HG02610 (cell line): ENCODE measurements around the gene TLE4.
A peak's percentile ranks its signal among the peaks of the same experiment; 100 is the strongest.
"Not testable (repeated sequence)": the region's sequence is repeated elsewhere in the genome, so short reads cannot be mapped to it uniquely, and the experiment has no call there.

Experiments used
- ATAC-seq: cut with Tn5 transposase; IDR thresholded peaks from one replicate; pipeline ENCODE4 v1.9.1; 2021; ENCODE audit warnings: mild to moderate bottlenecking, moderate library complexity; ENCODE audit not compliant: unreplicated experiment

Gene TLE4

DNA sequence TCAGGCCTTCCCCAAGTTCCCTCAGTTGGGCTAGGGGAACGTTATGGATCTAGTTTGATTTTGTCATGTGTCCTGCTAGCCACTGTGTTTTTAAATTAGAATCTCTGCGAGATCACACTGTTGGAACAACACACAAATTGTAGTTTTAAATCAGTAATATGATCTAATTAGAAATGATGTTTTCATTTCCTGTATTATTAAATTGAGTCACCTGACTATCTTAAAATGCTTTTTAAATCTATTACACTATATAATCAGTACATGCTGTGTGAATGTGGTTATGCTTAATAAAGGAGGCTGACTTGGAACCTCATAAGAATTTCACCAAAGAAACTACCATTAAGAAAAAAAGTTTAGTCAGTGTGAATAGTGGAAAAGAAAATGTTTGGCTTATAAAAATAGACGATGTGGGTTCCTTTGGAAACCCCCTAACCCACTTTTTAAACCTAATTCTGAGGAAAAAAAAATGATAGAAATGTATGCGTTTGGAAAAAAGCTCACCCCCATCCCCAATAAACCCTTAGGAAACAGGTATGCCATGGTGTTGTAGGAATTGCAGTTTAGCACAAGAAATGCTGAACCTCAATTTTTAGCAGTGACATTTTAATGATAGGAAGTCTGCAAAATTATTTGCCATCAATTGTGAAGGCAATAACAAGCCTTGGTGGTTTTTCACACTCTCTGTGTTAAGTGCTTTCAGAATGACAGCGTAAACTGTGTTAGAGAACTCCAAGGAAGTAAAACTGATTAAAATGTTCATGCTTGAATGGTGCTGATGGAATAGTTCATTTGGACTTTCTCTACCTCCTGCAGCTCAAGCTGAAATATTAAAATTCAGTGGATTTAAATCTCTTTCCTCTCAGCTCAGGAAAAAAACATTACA is 59.0 kb downstream of the TLE4 start:
- peak; percentile 91 for ATAC-seq

DNA sequence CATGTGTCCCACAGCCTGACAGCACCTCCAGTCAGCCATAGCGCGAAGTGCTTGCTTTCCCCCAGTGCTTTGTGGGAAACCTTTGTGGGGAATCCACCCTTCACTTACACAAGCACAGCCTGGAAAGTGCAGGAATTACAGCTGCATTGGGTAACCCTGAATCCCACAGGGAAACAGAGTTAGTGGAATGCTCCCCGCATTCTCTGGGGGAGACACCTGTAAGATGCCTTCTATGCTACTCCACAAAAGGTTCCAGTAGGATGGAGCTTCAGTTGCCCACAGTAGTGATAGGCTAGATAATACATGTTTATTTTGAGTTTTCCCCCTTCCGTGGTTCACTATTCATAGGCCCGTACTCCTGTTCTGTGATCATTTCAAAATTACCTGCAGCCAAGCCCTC is 60.3 kb downstream of the TLE4 start:
- ATAC-seq, result no peak

GRCh38 chr9:79632705-79633104 is 60.9 kb downstream of the TLE4 start:
- no peak for ATAC-seq

DNA sequence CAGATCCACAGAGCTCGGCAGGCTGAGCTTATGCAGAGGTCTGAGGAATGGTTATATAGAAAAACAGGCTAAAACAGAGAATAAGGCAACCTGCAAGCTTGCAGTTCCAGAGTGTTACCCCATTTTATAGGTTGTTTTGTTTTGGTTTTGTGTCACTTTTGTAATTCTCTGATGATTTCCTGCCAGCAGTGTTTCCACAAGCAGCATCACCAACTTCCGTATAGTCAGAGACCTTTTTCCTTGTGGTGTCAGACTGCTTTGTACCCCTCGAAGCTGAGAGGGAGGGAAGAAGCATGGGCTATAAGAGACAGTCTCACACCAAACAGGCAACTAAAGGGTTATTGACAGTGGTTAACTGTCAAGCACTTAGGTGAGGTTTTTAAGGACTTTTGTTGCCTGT is 61.8 kb downstream of the TLE4 start:
- no peak for ATAC-seq

- peak; percentile 72 for ATAC-seq
Observed at GRCh38 chr9:79637177-79637925, 65.6 kb downstream of the TLE4 start.

DNA sequence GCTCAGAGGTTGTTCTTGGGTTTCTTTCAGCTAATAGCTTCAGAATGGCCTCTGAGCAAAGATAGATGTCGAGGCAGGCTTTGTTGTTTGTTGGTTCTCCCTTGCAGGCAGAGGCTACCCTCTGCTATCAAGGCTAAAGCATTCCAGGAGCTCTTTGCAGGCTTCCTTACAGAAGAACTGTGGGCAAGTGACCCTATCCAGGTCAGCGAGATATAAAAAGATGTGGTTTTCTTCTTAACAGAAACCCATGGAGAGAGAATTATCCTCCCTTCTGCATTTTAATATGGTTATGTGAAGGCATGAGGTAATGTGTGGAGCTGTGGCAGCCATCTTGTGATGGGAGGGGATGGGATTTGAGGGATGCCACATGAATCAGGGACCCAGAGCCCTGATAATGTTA is 67.0 kb downstream of the TLE4 start:
- no peak for ATAC-seq

GRCh38 chr9:79639354-79639753 is 67.6 kb downstream of the TLE4 start:
- no peak for ATAC-seq

- not testable (repeated sequence) for ATAC-seq
Observed at GRCh38 chr9:79640067-79640466, 68.3 kb downstream of the TLE4 start.

GRCh38 chr9:79641070-79641469 is 69.3 kb downstream of the TLE4 start:
- ATAC-seq, result no peak

DNA sequence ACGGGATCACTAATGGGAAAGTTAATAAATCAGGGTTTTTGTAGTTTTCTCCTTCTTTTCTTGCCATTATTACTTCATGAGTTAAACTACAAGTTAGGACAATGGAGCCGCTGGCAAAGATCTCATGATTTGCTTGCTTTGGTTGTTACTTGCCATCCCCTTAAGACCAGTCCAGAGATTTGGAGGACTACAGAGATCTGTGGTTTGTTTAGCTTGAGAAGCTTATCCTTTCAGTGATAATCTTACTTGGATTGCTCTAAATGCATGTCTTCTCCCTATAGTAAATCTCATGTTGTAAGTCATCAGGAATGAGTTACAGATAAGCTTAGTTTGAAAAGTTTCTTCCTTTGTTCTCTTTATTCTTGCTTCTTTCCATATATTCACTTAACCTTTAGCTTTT is 70.9 kb downstream of the TLE4 start:
- no peak for ATAC-seq

DNA sequence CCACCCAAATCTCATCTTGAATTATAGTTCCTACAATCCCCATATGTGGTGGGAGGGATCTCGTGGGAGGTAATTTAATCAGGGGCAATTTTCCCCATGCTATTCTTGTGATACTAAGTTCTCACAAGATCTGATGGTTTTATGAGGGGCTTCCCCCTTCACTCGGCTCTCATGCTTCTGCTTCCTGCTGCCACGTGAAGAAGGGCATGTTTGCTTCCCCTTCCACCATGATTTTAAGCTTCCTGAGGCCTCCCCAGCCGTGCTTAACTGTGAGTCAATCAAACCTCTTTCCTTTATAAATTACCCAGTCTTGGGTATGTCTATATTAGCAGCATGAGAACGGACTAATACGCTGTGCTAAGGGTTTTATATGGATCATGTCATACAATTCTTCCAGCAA is 72.3 kb downstream of the TLE4 start:
- no peak for ATAC-seq

DNA sequence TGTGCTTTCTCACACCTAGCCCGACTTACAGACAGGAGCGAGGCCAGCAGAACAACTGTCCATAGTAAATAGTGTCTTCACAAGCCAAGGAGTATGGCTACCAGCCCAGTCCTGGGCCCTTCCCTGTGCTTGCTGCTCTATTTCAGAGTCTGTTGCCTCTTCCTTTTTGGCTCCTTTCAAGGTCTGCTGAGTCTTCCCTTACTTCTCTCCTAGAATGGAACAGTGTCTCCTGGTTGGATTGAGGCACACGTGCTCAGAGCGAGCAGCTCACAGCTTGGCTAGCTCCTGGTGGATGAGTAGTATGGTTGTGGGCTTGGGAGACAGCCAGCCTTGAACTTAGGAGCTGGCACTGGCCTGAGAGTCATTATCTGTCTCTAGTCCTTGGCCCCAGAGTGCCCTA is 72.8 kb downstream of the TLE4 start:
- no peak for ATAC-seq

DNA sequence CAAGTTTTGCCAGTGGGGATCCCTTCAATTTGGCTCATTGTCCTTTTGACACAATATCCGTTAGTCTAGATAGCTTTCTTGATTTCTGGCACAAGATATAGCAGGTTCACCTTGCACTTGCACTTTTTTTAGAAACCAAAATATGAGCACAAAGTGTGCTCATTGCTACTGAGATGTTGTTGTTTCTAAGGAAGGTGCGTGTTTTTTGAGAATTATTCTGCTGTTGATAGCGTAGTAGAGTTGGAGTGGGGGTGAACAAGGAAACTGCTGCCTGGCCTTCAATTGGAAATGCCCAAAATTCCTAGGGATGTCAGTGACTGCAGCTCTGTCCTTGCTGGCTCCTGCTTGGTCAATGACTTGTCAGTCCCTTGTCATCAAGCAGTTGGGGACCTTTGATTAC is 73.3 kb downstream of the TLE4 start:
- no peak for ATAC-seq

DNA sequence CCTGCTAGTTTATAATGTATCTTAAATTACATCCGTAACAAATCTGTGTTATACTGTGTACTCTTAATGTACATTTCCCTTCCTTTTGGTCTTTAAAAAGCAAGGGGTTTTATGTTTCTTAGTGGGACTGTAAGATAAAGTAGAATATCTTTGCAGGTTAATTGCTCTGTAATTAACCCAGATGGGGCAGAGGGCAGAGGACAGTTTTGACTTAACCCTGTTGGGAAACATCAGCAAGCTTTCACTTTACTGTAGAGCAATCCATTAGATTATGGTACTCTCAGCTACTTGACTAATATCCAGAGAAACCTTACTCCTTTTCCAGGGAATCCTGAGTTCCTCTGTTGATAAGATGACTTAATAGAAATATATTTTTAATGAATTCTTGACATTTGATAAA is 74.3 kb downstream of the TLE4 start:
- no peak for ATAC-seq

GRCh38 chr9:79651251-79651795 is 79.6 kb downstream of the TLE4 start:
- ATAC-seq, result no peak

GRCh38 chr9:79652598-79652997 is 80.8 kb downstream of the TLE4 start:
- ATAC-seq, result no peak

DNA sequence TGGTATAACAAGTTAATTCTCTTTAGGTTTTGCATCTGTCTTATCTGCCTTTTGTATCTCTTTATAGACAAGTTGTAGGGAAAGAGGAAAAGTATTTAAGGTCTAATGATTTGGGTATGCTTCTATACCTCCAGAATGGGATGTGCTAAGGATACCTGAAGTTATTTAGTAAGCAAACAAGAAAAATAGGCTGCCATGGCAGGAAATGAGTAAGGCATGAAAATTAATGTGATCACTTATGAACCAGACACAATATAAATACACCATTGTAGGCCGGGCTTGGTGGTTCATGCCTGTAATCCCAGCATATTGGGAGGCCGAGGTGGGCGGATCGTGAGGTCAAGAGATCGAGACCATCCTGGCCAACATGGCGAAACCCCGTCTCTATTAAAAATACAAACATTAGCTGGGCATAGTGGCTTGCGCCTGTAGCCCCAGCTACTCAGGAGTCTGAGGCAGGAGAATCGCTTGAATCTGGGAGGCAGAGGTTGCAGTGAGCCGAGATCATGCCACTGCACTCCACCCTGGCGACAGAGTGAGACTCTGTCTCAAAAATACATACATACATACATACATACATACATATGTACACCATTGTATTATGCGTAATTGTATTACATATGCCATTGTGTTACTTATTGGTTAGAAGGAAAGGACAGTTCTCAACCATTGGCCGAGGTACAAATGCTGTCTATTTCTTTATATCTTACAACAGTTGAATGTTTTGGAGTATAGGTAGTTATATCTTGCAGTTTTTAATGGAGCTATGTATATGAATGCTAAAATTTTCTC is 83.0 kb downstream of the TLE4 start:
- ATAC-seq, result not testable (repeated sequence)

GRCh38 chr9:79655551-79655950 is 83.8 kb downstream of the TLE4 start:
- ATAC-seq, result no peak

- ATAC-seq, result no peak
Observed at GRCh38 chr9:79656169-79656568, 84.4 kb downstream of the TLE4 start.

GRCh38 chr9:79657891-79658290 is 86.1 kb downstream of the TLE4 start:
- ATAC-seq, result no peak

DNA sequence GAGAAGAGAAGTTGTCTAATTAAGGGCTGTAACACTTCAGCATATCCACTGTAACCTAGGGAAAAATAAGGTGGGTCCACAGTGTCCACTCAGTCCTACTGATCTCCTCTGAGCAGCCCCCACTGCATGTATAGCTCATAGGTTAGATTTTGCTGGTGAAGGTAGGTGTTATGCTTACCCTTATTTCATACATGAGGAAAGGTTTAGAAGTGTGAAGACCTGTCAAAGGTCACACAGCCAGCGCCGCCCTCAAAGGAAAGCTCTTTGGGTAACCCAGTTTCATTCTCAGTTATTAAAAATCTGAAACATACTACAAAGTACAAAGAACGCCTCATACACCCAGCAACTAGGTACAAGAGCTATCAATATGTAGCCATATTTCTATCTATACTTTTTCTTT is 87.2 kb downstream of the TLE4 start:
- ATAC-seq, result no peak
